GM12865 (cell line): Measurements from ENCODE around the gene GGT5.
"Not testable (repeated sequence)": the region's sequence is repeated elsewhere in the genome, so short reads cannot be mapped to it uniquely, and the experiment has no call there.

Experiments
- DNase-seq: peaks from one replicate; pipeline ENCODE4 v3.0.0; 2010; ENCODE audit warnings: low read depth
- H3K4me3 ChIP-seq: 2 replicates; pipeline ENCODE4 v1.5.1; 2011; ENCODE audit warnings: mild to moderate bottlenecking, low read depth, low read length, control low read depth
- CTCF ChIP-seq: IDR thresholded peaks from 2 replicates; pipeline ENCODE4 v1.5.1; 2011; ENCODE audit warnings: low read length, control low read depth, low read depth, inconsistent platforms; ENCODE audit not compliant: insufficient read depth; ENCODE audit errors: missing control alignments

The GGT5 gene

GRCh38 chr22:24245030-24245431, at the start of gene GGT5:
Gene GGT5 (minus strand): TSS chr22:24245082. CDS start chr22:24244725, 357 bp downstream.
- not testable (repeated sequence) for H3K4me3 ChIP-seq, DNase-seq

GRCh38 chr22:24292202-24292830, 47.4 kb upstream of the GGT5 start:
- H3K4me3 ChIP-seq, DNase-seq: not testable (repeated sequence)

GRCh38 chr22:24291515-24292201, 46.8 kb upstream of the GGT5 start:
- TF ChIP-seq CTCF: no peak
- no peak for DNase-seq
- no peak overlapping the region for H3K4me3 ChIP-seq

GRCh38 chr22:24290459-24290858, 45.6 kb upstream of the GGT5 start:
- H3K4me3 ChIP-seq: no peak overlapping the region
- DNase-seq: no peak
- no peak for TF ChIP-seq CTCF

- peak; percentile 54 for DNase-seq
- H3K4me3 ChIP-seq: no peak overlapping the region
- TF ChIP-seq CTCF: no peak
These were observed 44.9 kb upstream of the GGT5 start for GRCh38 chr22:24289741-24290163.

- no peak for DNase-seq
- H3K4me3 ChIP-seq: no peak overlapping the region
These were observed 44.2 kb upstream of the GGT5 start for GRCh38 chr22:24289114-24289513.

GRCh38 chr22:24287801-24288200, 42.9 kb upstream of the GGT5 start:
- not testable (repeated sequence) for DNase-seq, H3K4me3 ChIP-seq

More at GRCh38 chr22:24289114-24289513, 44.2 kb upstream of the GGT5 start:
- TF ChIP-seq CTCF: no peak

- not testable (repeated sequence) for DNase-seq, H3K4me3 ChIP-seq
These were observed 42.3 kb upstream of the GGT5 start for GRCh38 chr22:24287212-24287611.

GRCh38 chr22:24285245-24285644, 40.4 kb upstream of the GGT5 start:
- peak; percentile 60 for DNase-seq
- H3K4me3 ChIP-seq: no peak overlapping the region
- TF ChIP-seq CTCF: no peak
